Transverse colon (tissue), 4 donors: ENCODE measurements around the gene DDB1. TPM values are rescaled to one million over a fixed set of nuclear protein-coding genes. Genes with fewer than 3 reads are reported as not detected.

Experiments used
- DNase-seq: peaks from one replicate; pipeline ENCODE4 v3.0.0-alpha.2; 2019
- H3K27ac ChIP-seq, 4 donors: fragments of 200-600 bp; sonication (generic); 2 replicates each; pipeline ENCODE4 v1.5.1; 2016 to 2018; ENCODE audit warnings: inconsistent platforms in 4 of 4
- H3K27me3 ChIP-seq: fragments of 200-600 bp; sonication (generic); 2 replicates; pipeline ENCODE4 v1.5.1; 2017; ENCODE audit warnings: inconsistent platforms
- H3K36me3 ChIP-seq, 4 donors: fragments of 200-600 bp; sonication (generic); 2 replicates each; pipeline ENCODE4 v1.5.1; 2017 to 2019; ENCODE audit warnings: inconsistent platforms in 4 of 4
- H3K4me1 ChIP-seq, 4 donors: fragments of 200-600 bp; sonication (generic); 2 replicates each; pipeline ENCODE4 v1.5.1; 2017 to 2020; ENCODE audit warnings: inconsistent platforms in 4 of 4
- H3K4me3 ChIP-seq, 4 donors: fragments of 200-600 bp; sonication (generic); 1 replicate in 1 of 4; 2 replicates in 3 of 4; pipeline versions ENCODE4 v1.5.1 to v1.6.1; 2017 to 2019; ENCODE audit warnings: inconsistent platforms in 4 of 4
- H3K9me3 ChIP-seq, 2 donors: fragments of 200-600 bp; sonication (generic); 2 replicates each; pipeline ENCODE4 v1.5.1; 2017 to 2019; ENCODE audit warnings: inconsistent platforms in 2 of 2
- EP300 ChIP-seq: sonication (generic); formaldehyde crosslinking; IDR thresholded peaks from one replicate; pipeline ENCODE4 v1.6.1; 2017; ENCODE audit warnings: antibody characterized with exemption, low read depth
- POLR2A ChIP-seq: fragments of 450-650 bp; IDR thresholded peaks from one replicate; pipeline ENCODE4 v1.6.1; 2016; ENCODE audit warnings: antibody characterized with exemption, mild to moderate bottlenecking, moderate library complexity
- POLR2AphosphoS5 ChIP-seq, 3 donors: sonication (generic); formaldehyde crosslinking; IDR thresholded peaks; one replicate each; pipeline ENCODE4 v1.6.1; 2016; ENCODE audit warnings: antibody characterized with exemption in 3 of 3
- WGBS, 2 donors: methylation state at CpG; one replicate each; pipeline ENCODE4 v1.1.5; 2018; ENCODE audit warnings: low coverage in 1 of 2; 5-methylcytosine and 5-hydroxymethylcytosine counted together
- in situ Hi-C, 4 donors: fragments of 200-750 bp; cut with MboI; loops; one replicate each; pipeline versions ENCODE4 v1.15.0 to v1.15.1; 2017; ENCODE audit warnings: low sequenced_read_pairs in 3 of 4, low pct_ligation_motif_present in 1 of 4, low pct_unique_long_range_greater_than_20kb in 1 of 4
- intact Hi-C: fragments of 100-400 bp; cut with DNase I; formaldehyde crosslinking; loops from one replicate; pipeline ENCODE4 v1.15.1; 2023; ENCODE audit warnings: low total_unique reads
- total RNA-seq, 4 donors: library from RNA; depleted of rRNA; stranded (reverse); fragments of >200 nt; gene quantifications; one replicate each; pipeline ENCODE4 v1.1.0, GENCODE V29; 2016
- TF ChIP-seq, protein P1 (sequence below), 5 experiments: fragments of 200-600 bp in 3 of 5; fragments of 450-650 bp in 2 of 5; sonication (generic) in 3 of 5; IDR thresholded peaks; 1 replicate in 2 of 5; 2 replicates in 3 of 5; pipeline ENCODE4 v1.5.1; 2016 to 2017; ENCODE audit warnings: antibody characterized with exemption in 5 of 5, inconsistent platforms in 3 of 5, mild to moderate bottlenecking in 2 of 5, moderate library complexity in 1 of 5

The DDB1 gene
- total RNA-seq, 4 donors from 2014 or later: 105 to 127 (median 123) TPM

DNA sequence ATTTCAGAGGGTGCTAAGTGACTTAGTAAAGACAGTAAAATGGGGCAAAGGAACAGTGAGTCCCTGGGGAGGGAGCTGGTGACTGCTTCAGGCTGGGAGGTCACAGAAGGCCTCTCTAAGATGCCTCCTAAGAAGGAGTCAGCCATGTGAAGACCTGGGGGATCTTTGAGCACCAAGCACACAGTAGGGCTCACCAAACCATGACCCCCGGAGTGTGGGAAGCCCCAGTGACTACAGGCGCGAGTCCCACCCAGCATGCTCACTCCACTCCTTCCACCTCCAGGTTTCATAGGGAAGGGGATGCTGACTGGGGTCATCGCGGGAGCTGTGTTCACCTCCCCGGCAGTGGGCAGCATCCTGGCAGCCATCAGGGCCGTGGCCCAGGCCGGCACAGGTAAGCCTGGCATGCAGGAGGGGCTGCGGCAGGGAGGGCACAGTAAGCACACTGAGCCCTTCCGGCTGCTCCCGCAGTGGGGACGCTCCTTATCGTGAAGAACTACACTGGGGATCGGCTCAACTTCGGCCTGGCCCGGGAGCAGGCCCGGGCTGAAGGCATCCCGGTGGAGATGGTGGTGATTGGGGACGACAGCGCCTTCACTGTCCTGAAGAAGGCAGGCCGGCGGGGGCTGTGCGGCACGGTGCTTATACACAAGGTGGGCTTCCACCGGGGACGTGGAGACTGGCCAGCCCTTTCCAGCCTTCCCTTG is 6.0 kb upstream of the DDB1 start:
- H3K4me1 ChIP-seq: peaks cover 0 to 15% (median 6%) of the 10 kb centered on the region in 4 donors
- in situ Hi-C loops: loop anchor here (5.0 to 25.0 kb wide), 3 partner anchors 46 to 502 kb away; partner anchors contain the start of gene CCDC86 (in 1 of the 4)

GRCh38 chr11:61337706-61338470 is 5.0 kb upstream of the DDB1 start:
- peaks cover 6 to 21% (median 12%) of the 10 kb centered on the region in 4 donors for H3K4me1 ChIP-seq
- 94% methylated on average over 12 of the region's 15 CpGs; no CpG with 5 or more reads in 1 of the 2 donors for whole genome bisulfite sequencing, 2 donors
- H3K4me3 ChIP-seq: no peak overlapping the region
- intact Hi-C loops: loop anchor here (2.0 kb wide), 1 partner anchor 47 kb away; no protein-coding TSS in a partner anchor
- DNase-seq: no peak
- H3K27me3 ChIP-seq: no peaks in the 10 kb centered on the region
- in situ Hi-C loops: loop anchor here (5.0 to 25.0 kb wide), 3 partner anchors 47 to 501 kb away; partner anchors contain the start of gene CCDC86 (in 1 of the 4)
- no peak overlapping the region for H3K27ac ChIP-seq
- no peaks in the 10 kb centered on the region for H3K36me3 ChIP-seq
- TF ChIP-seq, protein P1, sequence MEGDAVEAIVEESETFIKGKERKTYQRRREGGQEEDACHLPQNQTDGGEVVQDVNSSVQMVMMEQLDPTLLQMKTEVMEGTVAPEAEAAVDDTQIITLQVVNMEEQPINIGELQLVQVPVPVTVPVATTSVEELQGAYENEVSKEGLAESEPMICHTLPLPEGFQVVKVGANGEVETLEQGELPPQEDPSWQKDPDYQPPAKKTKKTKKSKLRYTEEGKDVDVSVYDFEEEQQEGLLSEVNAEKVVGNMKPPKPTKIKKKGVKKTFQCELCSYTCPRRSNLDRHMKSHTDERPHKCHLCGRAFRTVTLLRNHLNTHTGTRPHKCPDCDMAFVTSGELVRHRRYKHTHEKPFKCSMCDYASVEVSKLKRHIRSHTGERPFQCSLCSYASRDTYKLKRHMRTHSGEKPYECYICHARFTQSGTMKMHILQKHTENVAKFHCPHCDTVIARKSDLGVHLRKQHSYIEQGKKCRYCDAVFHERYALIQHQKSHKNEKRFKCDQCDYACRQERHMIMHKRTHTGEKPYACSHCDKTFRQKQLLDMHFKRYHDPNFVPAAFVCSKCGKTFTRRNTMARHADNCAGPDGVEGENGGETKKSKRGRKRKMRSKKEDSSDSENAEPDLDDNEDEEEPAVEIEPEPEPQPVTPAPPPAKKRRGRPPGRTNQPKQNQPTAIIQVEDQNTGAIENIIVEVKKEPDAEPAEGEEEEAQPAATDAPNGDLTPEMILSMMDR (IDR thresholded peaks at IDR 0.05): no peak
- TF ChIP-seq POLR2A (no peak), EP300 (no peak), POLR2AphosphoS5 (IDR thresholded peaks at IDR 0.05) (no peak)
- H3K9me3 ChIP-seq: no peaks in the 10 kb centered on the region

More for the DNA sequence above, 6.0 kb upstream of the DDB1 start:
- no peak for DNase-seq
- TF ChIP-seq POLR2A: no peak
- TF ChIP-seq EP300: no peak
- TF ChIP-seq, protein P1 (IDR thresholded peaks at IDR 0.05): no peak
- Histone ChIP-seq H3K27me3 (no peaks in the 10 kb centered on the region), H3K9me3 (no peaks in the 10 kb centered on the region), H3K4me3 (no peak overlapping the region), H3K27ac (no peak overlapping the region), H3K36me3 (no peaks in the 10 kb centered on the region)
- WGBS, 2 donors: 93% methylated on average over 25 of the region's 26 CpGs; no CpG with 5 or more reads in 1 of the 2 donors
- intact Hi-C loops: no loop called here

GRCh38 chr11:61336171-61336935 is 3.4 kb upstream of the DDB1 start:
- peak; percentile 86 for DNase-seq
- 36 to 44% methylated on average over 3 to 8 of the region's 8 CpGs for WGBS, 2 donors
- no peaks in the 10 kb centered on the region for H3K9me3 ChIP-seq
- peak in 1 of 3 donors; percentile 27 for TF ChIP-seq POLR2AphosphoS5 (IDR thresholded peaks at IDR 0.05)
- TF ChIP-seq POLR2A: no peak
- TF ChIP-seq EP300: no peak
- TF ChIP-seq, protein P1 (IDR thresholded peaks at IDR 0.05): peak; percentile 95 to 99 (median 98)
- no peak overlapping the region for H3K4me3 ChIP-seq
- intact Hi-C loops (loop anchor here (2.0 kb wide), 1 partner anchor 48 kb away; no protein-coding TSS in a partner anchor), in situ Hi-C loops (loop anchor here (5.0 to 25.0 kb wide), 3 partner anchors 48 to 499 kb away; partner anchors contain the start of gene CCDC86 (in 1 of the 4))
- peak overlapping the region; percentile 74 to 80 (median 78) for H3K27ac ChIP-seq
- no peaks in the 10 kb centered on the region for H3K27me3 ChIP-seq
- peaks cover 13 to 31% (median 21%) of the 10 kb centered on the region in 4 donors for H3K4me1 ChIP-seq
- H3K36me3 ChIP-seq: no peaks in the 10 kb centered on the region
